ENCODE results near the gene FHL2. TPM values are rescaled to one million over a fixed set of nuclear protein-coding genes. Genes with fewer than 3 reads are reported as not detected.
A peak's percentile ranks its signal among the peaks of the same experiment; 100 is the strongest.

FHL2 gene
- total and polyA plus RNA-seq, 9 of the 15 experiments (the other 6 are each of a cell fraction or from before 2014, with no cell fraction given) = 7.5 to 33.1 (median 23.9) TPM

GRCh38 chr2:105330681-105331375 is 68.0 kb downstream of the FHL2 start:
- in situ Hi-C loops (cut with MboI) = no loop called here
- peaks cover 17 to 46% of the 10 kb centered on the region in 2 experiments for H3K4me1 ChIP-seq (replicated peaks in 1 of 2; ENCODE audit: control insufficient read depth in 2 of 2, insufficient read depth in 2 of 2, low read length in 2 of 2)
- ATAC-seq = peak; percentile 20
- H3K27me3 ChIP-seq (ENCODE audit: control insufficient read depth in 2 of 2, insufficient read depth in 2 of 2, low read length in 2 of 2) = no peaks in the 10 kb centered on the region
- no peaks in the 10 kb centered on the region for H3K9me1 ChIP-seq (ENCODE audit: control insufficient read depth, insufficient read depth, low read length)
- FAIRE-seq = no peak
- no peaks in the 10 kb centered on the region for H3K9me3 ChIP-seq (replicated peaks; ENCODE audit: control insufficient read depth, insufficient read depth, low read depth, low read length)
- H3K4me3 ChIP-seq = peak overlapping the region; percentile 59; the same call in 1 of the 2 replicates
- H4K20me1 ChIP-seq (replicated peaks; ENCODE audit: control insufficient read depth, insufficient read depth, low read length) = no peaks in the 10 kb centered on the region
- POLR2A ChIA-PET = interaction anchor here (0.6 to 3.5 kb wide), 7 partner anchors 8 to 390 kb away, joined by 3 to 20 read pairs (median 4); no protein-coding TSS in a partner anchor
- peak overlapping the region; percentile 92 for H3K27ac ChIP-seq (ENCODE audit: extremely low read depth, low read depth, low read length)
- 0 out of 2 replicates have a peak, but pooled peaks have one; percentile 12 for TF ChIP-seq ARID1B (IDR thresholded peaks at IDR 0.05)
- 0 out of 2 replicates have a peak, but pooled peaks have one; percentile 14 for TF ChIP-seq JUND (IDR thresholded peaks at IDR 0.05; ENCODE audit: borderline replicate concordance, low read depth, low read length)
- TF ChIP-seq JUND (tag; IDR thresholded peaks at IDR 0.05; ENCODE audit: borderline replicate concordance, low read depth, low read length) = peak; percentile 10; the same call in 1 of the 3 replicates
- no peak for TF ChIP-seq SREBF1 (IDR thresholded peaks at IDR 0.05; ENCODE audit: borderline replicate concordance, low read depth, low read length)
- TF ChIP-seq KLF16 (IDR thresholded peaks at IDR 0.05) = no peak
- TF ChIP-seq DPF2 (IDR thresholded peaks at IDR 0.05) = 0 out of 2 replicates have a peak, but pooled peaks have one; percentile 40
- TF ChIP-seq TAF1 (IDR thresholded peaks at IDR 0.05; ENCODE audit: control insufficient read depth, extremely low read depth, insufficient read depth, low read length, severe bottlenecking) = peak; percentile 15
- TF ChIP-seq ZNF384 (IDR thresholded peaks at IDR 0.05; ENCODE audit: low read depth, low read length) = peak; percentile 53; the same call in 1 of the 2 replicates
- TF ChIP-seq BRD9 (IDR thresholded peaks at IDR 0.05; ENCODE audit: low read depth, partially characterized antibody) = peak; percentile 30
- TF ChIP-seq ATF3 (IDR thresholded peaks at IDR 0.05) = 0 out of 2 replicates have a peak, but pooled peaks have one; percentile 16
- TF ChIP-seq ATF3 (CRISPR knock-in tag; conservative IDR thresholded peaks at IDR 0.05) = no peak
- TF ChIP-seq RBBP5 (IDR thresholded peaks at IDR 0.05; ENCODE audit: borderline replicate concordance, insufficient read depth, low read length, poor library complexity, severe bottlenecking) = no peak
- no peak for TF ChIP-seq BCL6 (CRISPR knock-in tag; IDR thresholded peaks at IDR 0.05)
- 0 out of 4 replicates have a peak, but pooled peaks of 1 of the 2 experiments have one; percentile 4 for TF ChIP-seq ZNF639 (CRISPR knock-in tag; conservative IDR thresholded peaks at IDR 0.05 in 1 of 2, IDR thresholded peaks at IDR 0.05 in 1 of 2)
- TF ChIP-seq PHTF2 (CRISPR knock-in tag; IDR thresholded peaks at IDR 0.05) = no peak
- peak; percentile 94 for TF ChIP-seq HMBOX1 (IDR thresholded peaks at IDR 0.05)
- peak overlapping the region; percentile 88 for H3K4me2 ChIP-seq (ENCODE audit: insufficient read depth, low read length)
- CTCF ChIA-PET (ENCODE audit: low intra/inter-chr PET ratio) = no interaction called here
- peaks cover 8% of the 10 kb centered on the region; the same call in 2 of the 3 replicates for H3K36me3 ChIP-seq (ENCODE audit: control insufficient read depth, insufficient read depth, low read length)
- BruUV-seq (replicated peaks) = no TSS peak
- H3K9ac ChIP-seq (ENCODE audit: insufficient read depth in 1 of 2, low read depth in 2 of 2, low read length in 2 of 2) = peak overlapping the region; percentile 82 to 88
- peak overlapping the region; percentile 91 for H2AFZ ChIP-seq (ENCODE audit: low read depth, low read length)
- DNase-seq (ENCODE audit: extremely low read depth in 1 of 4, low spot score in 3 of 4) = peak in 2 of 4 experiments; percentile 44 to 58
- peaks cover 49% of the 10 kb centered on the region for H3K79me2 ChIP-seq (ENCODE audit: control insufficient read depth, insufficient read depth, low read length)
- intact Hi-C loops (cut with micrococcal nuclease) = no loop called here
- 16% methylated on average over 4 of the region's 4 CpGs for WGBS (ENCODE audit: insufficient coverage, low coverage, missing lambda C conversion rate)
